A549 (cell line): ENCODE data around the gene ABCC9. TPM values are rescaled to one million over a fixed set of nuclear protein-coding genes. Genes with fewer than 3 reads are reported as not detected.

Source experiments
- ATAC-seq, 2 experiments: fragments of 200-7000 bp in 1 of 2; fragments of >200 bp in 1 of 2; cut with Nextera tagmentation in 1 of 2; cut with Tn5 transposase in 1 of 2; 3 replicates each; pipeline versions ENCODE4 v1.8.0 to v1.9.1; 2018 to 2020; ENCODE audit warnings: mild to moderate bottlenecking in 1 of 2, moderate library complexity in 1 of 2
- CTCF ChIA-PET: fragments of 300-600 bp; sonication (Branson Sonifier 250); formaldehyde crosslinking; extraction: SDS; loops from one replicate; lab custom pipeline; 2021; ENCODE audit warnings: antibody characterized with exemption, inconsistent platforms; lab: Yijun Ruan, JAX
- POLR2A ChIA-PET: fragments of 350-600 bp; formaldehyde crosslinking; extraction: SDS; loops from one replicate; lab custom pipeline; 2021; ENCODE audit warnings: antibody characterized with exemption, inconsistent platforms; lab: Yijun Ruan, JAX
- DNase-seq, 2 experiments: peaks; one replicate each; pipeline versions ENCODE4 v3.0.0 to v3.0.0-alpha.2; 2011 to 2016; ENCODE audit warnings: low read depth in 1 of 2, low spot score in 1 of 2
- FAIRE-seq: peaks from 2 replicates; lab custom pipeline; 2011; peaks lifted over from hg19 to GRCh38; lab: Jason Lieb, UNC
- H3K27ac ChIP-seq, 2 experiments: fragments of >200 bp; sonication (Bioruptor Twin); formaldehyde crosslinking; 3 replicates each; pipeline ENCODE4 v1.5.1; 2016 to 2017
- H3K4me1 ChIP-seq: fragments of >200 bp; sonication (Bioruptor Twin); formaldehyde crosslinking; 3 replicates; pipeline ENCODE4 v1.6.1; 2016
- H3K4me2 ChIP-seq: fragments of >200 bp; sonication (Bioruptor Twin); formaldehyde crosslinking; 3 replicates; pipeline ENCODE4 v1.6.1; 2016
- H3K4me3 ChIP-seq: fragments of >200 bp; sonication (Bioruptor Twin); formaldehyde crosslinking; 3 replicates; pipeline ENCODE4 v1.5.1; 2016
- H3K9me3 ChIP-seq: fragments of >200 bp; sonication (Bioruptor Twin); formaldehyde crosslinking; 3 replicates; pipeline ENCODE4 v1.6.1; 2016
- BHLHE40 ChIP-seq: IDR thresholded peaks from 2 replicates; pipeline ENCODE4 v1.6.1; 2012; ENCODE audit warnings: low read depth, low read length, inconsistent platforms
- CBX2 ChIP-seq: fragments of 200-600 bp; sonication (generic); IDR thresholded peaks from 2 replicates; pipeline ENCODE4 v1.6.1; 2016; ENCODE audit warnings: low read depth, mild to moderate bottlenecking, borderline replicate concordance
- CHD4 ChIP-seq: fragments of 200-600 bp; sonication (generic); IDR thresholded peaks from 2 replicates; pipeline ENCODE4 v1.6.1; 2016; ENCODE audit warnings: antibody characterized with exemption, mild to moderate bottlenecking, borderline replicate concordance
- EHF ChIP-seq: fragments of 250-450 bp; sonication (Bioruptor Pico); IDR thresholded peaks from 2 replicates; pipeline ENCODE4 v1.5.0; 2020; ENCODE audit warnings: mild to moderate bottlenecking
- EHMT2 ChIP-seq: fragments of 200-600 bp; sonication (generic); IDR thresholded peaks from 2 replicates; pipeline ENCODE4 v1.6.1; 2016; ENCODE audit warnings: antibody characterized with exemption, low read depth, mild to moderate bottlenecking, moderate library complexity
- EP300 ChIP-seq, 2 experiments: fragments of >200 bp; sonication (Bioruptor Twin); formaldehyde crosslinking; IDR thresholded peaks; 2 replicates in 1 of 2; 3 replicates in 1 of 2; pipeline ENCODE4 v1.6.1; 2016 to 2017
- FOSL2 ChIP-seq, 2 experiments: fragments of 450-650 bp in 1 of 2; fragments of >200 bp in 1 of 2; sonication (Bioruptor Twin) in 1 of 2; formaldehyde crosslinking; IDR thresholded peaks; 2 replicates each; pipeline versions ENCODE4 v1.5.0 to v1.6.1; 2016 to 2020; ENCODE audit warnings: mild to moderate bottlenecking in 1 of 2, moderate library complexity in 1 of 2
- FOXS1 ChIP-seq: fragments of 250-450 bp; sonication (Bioruptor Pico); IDR thresholded peaks from 2 replicates; pipeline ENCODE4 v1.5.0; 2020; ENCODE audit warnings: mild to moderate bottlenecking, moderate library complexity
- HDAC2 ChIP-seq: fragments of 200-600 bp; sonication (generic); IDR thresholded peaks from 2 replicates; pipeline ENCODE4 v1.6.1; 2016
- HOXA7 ChIP-seq: fragments of 250-450 bp; sonication (Bioruptor Pico); IDR thresholded peaks from 2 replicates; pipeline ENCODE4 v1.5.0; 2020; ENCODE audit warnings: mild to moderate bottlenecking, moderate library complexity
- HOXB13 ChIP-seq: fragments of 250-450 bp; sonication (Bioruptor Pico); IDR thresholded peaks from 2 replicates; pipeline ENCODE4 v1.5.0; 2020; ENCODE audit warnings: low read depth, mild to moderate bottlenecking, moderate library complexity
- JUNB ChIP-seq: fragments of >200 bp; sonication (Bioruptor Twin); formaldehyde crosslinking; IDR thresholded peaks from 2 replicates; pipeline ENCODE4 v1.6.1; 2016
- KDM5A ChIP-seq: fragments of 200-600 bp; sonication (generic); IDR thresholded peaks from 2 replicates; pipeline ENCODE4 v1.6.1; 2016; ENCODE audit warnings: antibody characterized with exemption, mild to moderate bottlenecking
- MAFK ChIP-seq: fragments of 450-650 bp; IDR thresholded peaks from 2 replicates; pipeline ENCODE4 v1.6.1; 2014; ENCODE audit not compliant: partially characterized antibody
- NFE2L2 ChIP-seq: fragments of 150-350 bp; conservative IDR thresholded peaks from 2 replicates; pipeline ENCODE4 v1.6.1; 2014; ENCODE audit warnings: low read length
- NPAS2 ChIP-seq: fragments of 250-450 bp; sonication (Bioruptor Pico); IDR thresholded peaks from 2 replicates; pipeline ENCODE4 v1.8.0; 2022; ENCODE audit warnings: mild to moderate bottlenecking, moderate library complexity, borderline replicate concordance
- NR3C1 ChIP-seq: fragments of >200 bp; sonication (Bioruptor Twin); formaldehyde crosslinking; IDR thresholded peaks from 3 replicates; pipeline ENCODE4 v1.6.1; 2017
- POLR2A ChIP-seq: IDR thresholded peaks from 2 replicates; pipeline ENCODE4 v1.6.1; 2012; ENCODE audit warnings: mild to moderate bottlenecking, low read length
- POLR2AphosphoS2 ChIP-seq: conservative IDR thresholded peaks from 2 replicates; pipeline ENCODE4 v1.6.1; 2012; ENCODE audit warnings: low read length, improper control_type of control experiment, inconsistent platforms
- TFCP2L1 ChIP-seq: fragments of 250-450 bp; sonication (Bioruptor Pico); IDR thresholded peaks from 2 replicates; pipeline ENCODE4 v1.5.0; 2021; ENCODE audit warnings: mild to moderate bottlenecking
- TP53 ChIP-seq: fragments of 250-450 bp; sonication (Bioruptor Pico); IDR thresholded peaks from 2 replicates; pipeline ENCODE4 v1.5.0; 2021; ENCODE audit warnings: mild to moderate bottlenecking, moderate library complexity
- ZNF302 ChIP-seq: fragments of 250-450 bp; sonication (Bioruptor Pico); IDR thresholded peaks from 2 replicates; pipeline ENCODE4 v1.9.0; 2021; ENCODE audit warnings: inconsistent platforms, mild to moderate bottlenecking, moderate library complexity
- ZSCAN20 ChIP-seq: fragments of 250-450 bp; sonication (Bioruptor Pico); IDR thresholded peaks from 2 replicates; pipeline ENCODE4 v1.8.0; 2022; ENCODE audit warnings: mild to moderate bottlenecking, moderate library complexity
- WGBS: methylation state at CpG from one replicate; pipeline ENCODE4 v1.1.6; 2017; ENCODE audit errors: missing lambda C conversion rate; 5-methylcytosine and 5-hydroxymethylcytosine counted together
- polyA plus RNA-seq, 4 experiments: library from polyadenylated mRNA; depleted of rRNA in 3 of 4; stranded (reverse); fragments of >200 nt; fragmentation: RNase III in 1 of 4; extraction: RNeasy Plus Mini Kit Qiagen cat#74134 plus additional on column Dnase treatment in 1 of 4; gene quantifications; 2 replicates in 3 of 4; 3 replicates in 1 of 4; pipeline ENCODE4 v1.2.3, GENCODE V29; 2011 to 2017
- TF ChIP-seq, protein P1 (sequence below): fragments of 450-650 bp; IDR thresholded peaks from 2 replicates; pipeline ENCODE4 v1.6.1; 2014; ENCODE audit warnings: antibody characterized with exemption
- TF ChIP-seq, protein P2 (sequence below): IDR thresholded peaks from 2 replicates; pipeline ENCODE4 v1.6.1; 2012; ENCODE audit warnings: low read depth, borderline replicate concordance

The ABCC9 gene
- polyA plus RNA-seq, 2 of the 4 experiments (the other 2 are of a cell fraction): 0.01 TPM; not detected in 1

DNA sequence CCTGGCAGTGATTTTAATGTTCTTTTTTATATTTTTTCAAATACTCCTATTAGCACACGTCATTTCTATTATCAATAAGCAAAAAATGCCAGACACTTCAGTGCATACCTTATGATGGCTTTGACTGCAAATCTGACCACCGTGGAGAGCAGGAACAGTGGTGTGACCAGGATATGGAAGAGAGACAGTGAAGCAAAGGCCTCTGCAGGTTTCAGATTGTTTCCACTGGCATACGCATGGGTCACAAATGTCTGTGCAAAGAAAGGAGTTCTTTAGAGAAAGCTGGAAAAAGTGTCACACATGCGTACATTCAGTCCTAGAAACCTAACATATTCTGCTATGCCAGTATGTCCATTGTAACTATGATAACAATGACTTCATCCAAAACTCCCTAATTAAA, 47.3 kb downstream of the ABCC9 start:
- TF ChIP-seq EP300 (IDR thresholded peaks at IDR 0.05) (no peak), HOXB13 (CRISPR knock-in tag) (no peak), EHMT2 (no peak), HOXA7 (CRISPR knock-in tag) (no peak), CBX2 (no peak)
- TF ChIP-seq, all 56 proteins: peak for 0
- CTCF ChIA-PET: interaction anchor here (1.8 kb wide), 1 partner anchor 13 kb away, joined by 3 read pairs; no protein-coding TSS in a partner anchor
- no peaks in the 10 kb centered on the region for H3K4me1 ChIP-seq
- H3K27ac ChIP-seq: no peak overlapping the region
- WGBS: 57% methylated on average over 4 of the region's 4 CpGs
- DNase-seq: no peak
- no peak overlapping the region for H3K4me3 ChIP-seq
- no peak for FAIRE-seq
- H3K9me3 ChIP-seq: no peaks in the 10 kb centered on the region
- no peak overlapping the region for H3K4me2 ChIP-seq
- POLR2A ChIA-PET: no interaction called here
- no peak for ATAC-seq

DNA sequence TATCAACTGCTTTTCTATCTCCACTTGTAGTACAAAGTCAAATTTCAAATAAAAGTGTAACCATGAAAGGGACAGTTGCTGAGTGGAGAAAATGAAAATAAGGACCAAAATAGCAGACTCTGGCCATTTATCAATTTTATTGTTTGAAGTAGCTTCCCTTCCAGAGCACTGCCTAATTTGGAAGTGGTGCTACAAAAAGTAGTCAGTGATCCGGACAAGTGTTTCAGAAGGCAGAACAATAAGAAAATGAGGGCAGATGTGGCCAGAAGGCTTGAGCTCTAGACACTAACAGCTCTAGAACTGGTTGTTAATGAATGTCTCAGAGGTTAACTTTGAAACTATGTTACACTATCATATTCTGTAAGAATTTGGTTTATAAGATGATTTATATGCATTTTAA, 48.9 kb downstream of the ABCC9 start:
- H3K27ac ChIP-seq: no peak overlapping the region
- CTCF ChIA-PET: no interaction called here
- ATAC-seq: no peak
- H3K9me3 ChIP-seq: no peaks in the 10 kb centered on the region
- no peak overlapping the region for H3K4me3 ChIP-seq
- H3K4me1 ChIP-seq: no peaks in the 10 kb centered on the region
- 41% methylated on average over 1 of the region's 1 CpG for WGBS
- POLR2A ChIA-PET: no interaction called here
- no peak for TF ChIP-seq FOSL2 (IDR thresholded peaks at IDR 0.05)
- TF ChIP-seq FOSL2 (CRISPR knock-in tag; IDR thresholded peaks at IDR 0.05): no peak
- no peak for TF ChIP-seq ZNF302 (CRISPR knock-in tag)
- no peak for TF ChIP-seq CBX2
- no peak for TF ChIP-seq ZSCAN20 (CRISPR knock-in tag)
- no peak for TF ChIP-seq JUNB
- no peak for TF ChIP-seq POLR2A
- TF ChIP-seq CHD4: no peak
- TF ChIP-seq, protein P1, sequence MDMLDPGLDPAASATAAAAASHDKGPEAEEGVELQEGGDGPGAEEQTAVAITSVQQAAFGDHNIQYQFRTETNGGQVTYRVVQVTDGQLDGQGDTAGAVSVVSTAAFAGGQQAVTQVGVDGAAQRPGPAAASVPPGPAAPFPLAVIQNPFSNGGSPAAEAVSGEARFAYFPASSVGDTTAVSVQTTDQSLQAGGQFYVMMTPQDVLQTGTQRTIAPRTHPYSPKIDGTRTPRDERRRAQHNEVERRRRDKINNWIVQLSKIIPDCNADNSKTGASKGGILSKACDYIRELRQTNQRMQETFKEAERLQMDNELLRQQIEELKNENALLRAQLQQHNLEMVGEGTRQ: no peak
- TF ChIP-seq BHLHE40: no peak
- TF ChIP-seq MAFK: no peak
- TF ChIP-seq NFE2L2: no peak
- TF ChIP-seq HDAC2: no peak
- TF ChIP-seq, protein P2, sequence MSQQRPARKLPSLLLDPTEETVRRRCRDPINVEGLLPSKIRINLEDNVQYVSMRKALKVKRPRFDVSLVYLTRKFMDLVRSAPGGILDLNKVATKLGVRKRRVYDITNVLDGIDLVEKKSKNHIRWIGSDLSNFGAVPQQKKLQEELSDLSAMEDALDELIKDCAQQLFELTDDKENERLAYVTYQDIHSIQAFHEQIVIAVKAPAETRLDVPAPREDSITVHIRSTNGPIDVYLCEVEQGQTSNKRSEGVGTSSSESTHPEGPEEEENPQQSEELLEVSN: no peak
- FAIRE-seq: no peak
- no peak overlapping the region for H3K4me2 ChIP-seq
- no peak for DNase-seq

DNA sequence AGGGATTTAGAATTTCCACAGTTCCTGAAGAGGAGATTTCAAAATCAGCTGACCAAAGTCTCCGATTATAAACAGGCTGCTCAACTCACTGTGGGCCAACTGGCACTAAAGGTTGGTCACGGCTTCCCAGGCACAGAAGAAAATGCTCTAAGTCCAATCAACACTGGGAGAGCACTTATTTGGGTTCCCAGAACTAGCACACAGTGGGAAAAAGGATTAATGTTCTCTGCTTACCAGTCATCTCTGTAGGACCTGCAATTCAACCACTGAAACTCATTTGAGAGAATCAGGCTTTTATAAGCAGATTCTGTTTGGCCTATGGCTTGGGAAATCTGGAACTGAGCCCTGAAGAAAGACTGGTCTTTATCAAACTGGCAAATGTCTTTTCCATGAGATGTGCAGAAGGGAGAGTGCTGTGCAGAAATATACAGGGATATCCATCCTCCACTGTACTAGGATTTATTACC, 49.4 kb downstream of the ABCC9 start:
- no peak for FAIRE-seq
- H3K4me2 ChIP-seq: no peak overlapping the region
- no peaks in the 10 kb centered on the region for H3K9me3 ChIP-seq
- CTCF ChIA-PET: no interaction called here
- WGBS: 53% methylated on average over 2 of the region's 2 CpGs
- TF ChIP-seq MAFK (no peak), POLR2A (no peak), FOSL2 (IDR thresholded peaks at IDR 0.05) (no peak), FOSL2 (CRISPR knock-in tag; IDR thresholded peaks at IDR 0.05) (no peak), ZNF302 (CRISPR knock-in tag) (no peak), NPAS2 (CRISPR knock-in tag) (no peak), NR3C1 (no peak), NFE2L2 (no peak), TFCP2L1 (CRISPR knock-in tag) (no peak), TP53 (CRISPR knock-in tag) (no peak), EHF (CRISPR knock-in tag) (no peak), POLR2AphosphoS2 (no peak), KDM5A (no peak), FOXS1 (CRISPR knock-in tag) (no peak)
- TF ChIP-seq, protein P1: no peak
- TF ChIP-seq, all 56 proteins: peak for 0
- H3K27ac ChIP-seq: no peak overlapping the region
- ATAC-seq (no peak), DNase-seq (no peak)
- POLR2A ChIA-PET: no interaction called here
- H3K4me1 ChIP-seq: no peaks in the 10 kb centered on the region
- no peak overlapping the region for H3K4me3 ChIP-seq
